Left lung (tissue), 10 donors: ENCODE measurements around the gene ZCCHC7. TPM values are rescaled to one million over a fixed set of nuclear protein-coding genes. Genes with fewer than 3 reads are reported as not detected.
A peak's percentile ranks its signal among the peaks of the same experiment; 100 is the strongest.

Source experiments
- ATAC-seq: fragments of 200-7000 bp; cut with Tn5 transposase; one replicate; pipeline ENCODE4 v1.9.1; 2020; ENCODE audit warnings: moderate library complexity
- DNase-seq, 4 donors: peaks; one replicate each; pipeline ENCODE4 v3.0.0-alpha.2; 2013 to 2020
- H3K27ac ChIP-seq, 2 donors: fragments of 200-600 bp; sonication (generic) in 1 of 2; one replicate each; pipeline versions ENCODE4 v1.5.0 to v1.8.0; 2020 to 2021
- H3K27me3 ChIP-seq, 2 donors: fragments of 200-600 bp; sonication (generic) in 1 of 2; one replicate each; pipeline versions ENCODE4 v1.5.0 to v1.8.0; 2020 to 2021
- H3K36me3 ChIP-seq, 2 donors: fragments of 200-600 bp; sonication (generic) in 1 of 2; one replicate each; pipeline versions ENCODE4 v1.5.0 to v1.8.0; 2020 to 2021
- H3K4me1 ChIP-seq, 2 donors: fragments of 200-600 bp; one replicate each; pipeline ENCODE4 v1.8.0; 2021
- H3K4me3 ChIP-seq, 2 donors: fragments of 200-600 bp; sonication (generic) in 1 of 2; one replicate each; pipeline versions ENCODE4 v1.5.0 to v1.8.0; 2020 to 2021; ENCODE audit warnings: mild to moderate bottlenecking in 1 of 2
- H3K9me3 ChIP-seq, 2 donors: fragments of 200-600 bp; sonication (generic) in 1 of 2; one replicate each; pipeline versions ENCODE4 v1.5.0 to v1.8.0; 2020 to 2021
- intact Hi-C, 2 donors: fragments of 100-400 bp; cut with DNase I; formaldehyde crosslinking; loops; one replicate each; pipeline versions ENCODE4 v1.11.2 to v1.14.2; 2022
- polyA plus RNA-seq, 6 donors: library from polyadenylated mRNA; unstranded; fragments of 120-200 nt; gene quantifications; one replicate each; pipeline ENCODE4 v1.2.1, GENCODE V29; 2013; ENCODE audit not compliant: insufficient read length in 6 of 6
- total RNA-seq, 2 donors: library from RNA; stranded (reverse); fragmentation: NEBNext Ultra II Directional; extraction: Animal tissue kit (Norgen Biotek cat#: 25700); gene quantifications; one replicate each; pipeline ENCODE4 v1.2.1, GENCODE V29; 2021
- TF ChIP-seq, protein P1 (sequence below), 2 donors: fragments of 200-600 bp; sonication (generic) in 1 of 2; IDR thresholded peaks; one replicate each; pipeline versions ENCODE4 v1.5.0 to v1.8.0; 2021; ENCODE audit warnings: antibody characterized with exemption in 2 of 2
- donor health status: DM: no; HTN: yes; CAD: no.
- donor health status: DM: no; HTN: no; CAD: no.

ZCCHC7 gene
- total and polyA plus RNA-seq, 8 donors = 16.0 to 26.0 (median 22.6) TPM

- Histone ChIP-seq H3K4me1 (peaks cover 0 to 4% of the 10 kb centered on the region in 2 donors), H3K27ac (no peak overlapping the region), H3K36me3 (no peaks in the 10 kb centered on the region), H3K4me3 (no peak overlapping the region), H3K9me3 (no peaks in the 10 kb centered on the region), H3K27me3 (no peaks in the 10 kb centered on the region)
- intact Hi-C loops = no loop called here
- no peak for DNase-seq
- TF ChIP-seq, protein P1, sequence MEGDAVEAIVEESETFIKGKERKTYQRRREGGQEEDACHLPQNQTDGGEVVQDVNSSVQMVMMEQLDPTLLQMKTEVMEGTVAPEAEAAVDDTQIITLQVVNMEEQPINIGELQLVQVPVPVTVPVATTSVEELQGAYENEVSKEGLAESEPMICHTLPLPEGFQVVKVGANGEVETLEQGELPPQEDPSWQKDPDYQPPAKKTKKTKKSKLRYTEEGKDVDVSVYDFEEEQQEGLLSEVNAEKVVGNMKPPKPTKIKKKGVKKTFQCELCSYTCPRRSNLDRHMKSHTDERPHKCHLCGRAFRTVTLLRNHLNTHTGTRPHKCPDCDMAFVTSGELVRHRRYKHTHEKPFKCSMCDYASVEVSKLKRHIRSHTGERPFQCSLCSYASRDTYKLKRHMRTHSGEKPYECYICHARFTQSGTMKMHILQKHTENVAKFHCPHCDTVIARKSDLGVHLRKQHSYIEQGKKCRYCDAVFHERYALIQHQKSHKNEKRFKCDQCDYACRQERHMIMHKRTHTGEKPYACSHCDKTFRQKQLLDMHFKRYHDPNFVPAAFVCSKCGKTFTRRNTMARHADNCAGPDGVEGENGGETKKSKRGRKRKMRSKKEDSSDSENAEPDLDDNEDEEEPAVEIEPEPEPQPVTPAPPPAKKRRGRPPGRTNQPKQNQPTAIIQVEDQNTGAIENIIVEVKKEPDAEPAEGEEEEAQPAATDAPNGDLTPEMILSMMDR (IDR thresholded peaks at IDR 0.05) = no peak
- ATAC-seq = no peak
These were observed 224.7 kb downstream of the ZCCHC7 start for GRCh38 chr9:37345038-37345437.

GRCh38 chr9:37348917-37349316 is 228.5 kb downstream of the ZCCHC7 start:
- Histone ChIP-seq H3K4me3 (no peak overlapping the region), H3K36me3 (peaks cover 0 to 16% of the 10 kb centered on the region in 2 donors), H3K9me3 (no peaks in the 10 kb centered on the region), H3K27ac (no peak overlapping the region), H3K27me3 (no peaks in the 10 kb centered on the region), H3K4me1 (no peaks in the 10 kb centered on the region)
- ATAC-seq (no peak), DNase-seq (no peak)
- TF ChIP-seq, protein P1 (IDR thresholded peaks at IDR 0.05) = no peak
- intact Hi-C loops = no loop called here

DNA sequence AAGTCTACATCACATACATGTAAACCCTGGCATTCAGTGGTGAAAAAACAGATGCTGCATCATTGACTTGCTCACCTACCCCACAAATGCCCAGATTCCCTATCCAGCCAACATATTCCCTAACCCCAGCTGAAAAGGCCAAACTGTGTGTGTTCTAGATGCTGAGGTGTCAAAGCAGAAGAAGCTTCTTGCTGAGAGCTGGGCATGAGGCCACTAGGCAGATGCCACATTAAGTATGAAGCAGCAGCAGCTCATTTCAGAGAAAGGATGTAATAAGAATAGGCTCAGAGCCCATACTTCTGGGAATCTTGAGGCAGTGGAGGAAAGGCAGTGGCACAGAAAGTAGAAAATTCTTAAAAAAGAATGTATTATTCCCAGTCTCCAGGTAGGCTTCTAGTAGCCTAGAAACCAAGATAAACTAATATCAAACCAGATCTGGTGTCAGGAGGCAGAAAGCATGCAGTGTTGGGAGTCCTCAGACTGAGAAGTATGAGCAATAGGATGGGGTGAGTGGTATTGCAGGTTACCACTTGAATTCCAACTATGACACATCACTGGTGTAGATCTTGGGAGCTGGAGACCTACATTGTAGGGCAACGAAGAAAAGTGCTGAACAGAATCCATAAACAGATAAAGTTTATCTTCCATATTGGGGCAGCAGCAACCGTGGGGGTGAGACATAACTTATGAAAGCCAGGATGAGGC is 230.3 kb downstream of the ZCCHC7 start:
- no peak for DNase-seq
- H3K4me1 ChIP-seq = no peaks in the 10 kb centered on the region
- ATAC-seq = no peak
- TF ChIP-seq, protein P1 (IDR thresholded peaks at IDR 0.05) = no peak
- no peaks in the 10 kb centered on the region for H3K27me3 ChIP-seq
- intact Hi-C loops = no loop called here
- no peak overlapping the region for H3K4me3 ChIP-seq
- no peaks in the 10 kb centered on the region for H3K9me3 ChIP-seq
- H3K27ac ChIP-seq = no peak overlapping the region
- H3K36me3 ChIP-seq = peaks cover 0 to 21% of the 10 kb centered on the region in 2 donors

DNA sequence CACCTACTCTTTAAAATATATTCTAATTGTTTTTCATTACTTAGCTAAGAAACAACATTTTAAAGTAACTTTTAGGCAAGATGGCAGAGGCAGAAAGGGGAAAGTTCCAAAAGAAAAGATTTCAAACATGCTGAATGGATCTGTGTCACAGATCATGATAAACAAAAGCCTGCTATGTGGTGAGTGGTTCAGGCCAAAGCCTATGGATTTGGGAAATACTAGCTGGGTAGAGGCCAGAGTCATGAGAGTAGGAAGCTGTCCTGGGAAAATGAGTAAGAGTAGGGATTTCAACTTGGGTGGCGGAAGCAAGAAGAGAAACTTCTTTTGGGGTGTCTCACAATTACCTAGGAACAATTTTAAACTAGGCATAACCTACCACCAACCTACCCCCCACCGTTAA is 233.4 kb downstream of the ZCCHC7 start:
- Histone ChIP-seq H3K36me3 (peaks cover 0 to 44% of the 10 kb centered on the region in 2 donors), H3K9me3 (no peaks in the 10 kb centered on the region), H3K4me1 (no peaks in the 10 kb centered on the region), H3K27ac (no peak overlapping the region), H3K4me3 (no peak overlapping the region), H3K27me3 (no peaks in the 10 kb centered on the region)
- ATAC-seq = no peak
- DNase-seq = peak in 1 of 4 donors; percentile 24
- intact Hi-C loops = no loop called here
- TF ChIP-seq, protein P1 (IDR thresholded peaks at IDR 0.05) = no peak

DNA sequence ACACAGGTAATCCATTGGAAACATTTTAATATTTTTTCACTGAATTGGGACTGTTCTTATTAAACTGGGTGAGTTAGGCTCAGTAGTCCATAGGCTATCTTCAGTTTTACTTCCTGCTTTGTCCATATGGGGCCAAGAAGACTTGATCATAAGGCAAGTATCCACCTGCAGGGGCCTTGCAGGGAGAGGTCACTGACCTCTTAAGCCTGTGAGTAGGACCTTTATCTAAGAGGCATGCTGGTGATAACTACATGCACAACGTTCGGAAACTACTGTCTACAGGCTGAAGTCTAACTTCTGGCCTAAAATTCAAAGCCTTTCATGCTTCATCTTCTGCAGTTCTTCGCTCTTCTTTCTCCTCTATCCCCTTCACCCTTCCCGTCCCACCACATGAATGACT is 242.1 kb downstream of the ZCCHC7 start:
- intact Hi-C loops = no loop called here
- Histone ChIP-seq H3K27me3 (no peaks in the 10 kb centered on the region), H3K9me3 (no peaks in the 10 kb centered on the region), H3K4me3 (no peak overlapping the region), H3K4me1 (no peaks in the 10 kb centered on the region), H3K27ac (no peak overlapping the region), H3K36me3 (peaks cover 0 to 9% of the 10 kb centered on the region in 2 donors)
- TF ChIP-seq, protein P1 (IDR thresholded peaks at IDR 0.05) = no peak
- ATAC-seq = no peak
- no peak for DNase-seq
